AG08396 (cell line): ENCODE data around the gene CDH13.
A peak's percentile ranks its signal among the peaks of the same experiment; 100 is the strongest.

Source experiments
- DNase-seq: peaks from one replicate; pipeline ENCODE4 v3.0.0; 2012; ENCODE audit warnings: low spot score, mixed read lengths

Gene CDH13

GRCh38 chr16:83439412-83439811 is 812.6 kb downstream of the CDH13 start:
- DNase-seq = no peak

DNA sequence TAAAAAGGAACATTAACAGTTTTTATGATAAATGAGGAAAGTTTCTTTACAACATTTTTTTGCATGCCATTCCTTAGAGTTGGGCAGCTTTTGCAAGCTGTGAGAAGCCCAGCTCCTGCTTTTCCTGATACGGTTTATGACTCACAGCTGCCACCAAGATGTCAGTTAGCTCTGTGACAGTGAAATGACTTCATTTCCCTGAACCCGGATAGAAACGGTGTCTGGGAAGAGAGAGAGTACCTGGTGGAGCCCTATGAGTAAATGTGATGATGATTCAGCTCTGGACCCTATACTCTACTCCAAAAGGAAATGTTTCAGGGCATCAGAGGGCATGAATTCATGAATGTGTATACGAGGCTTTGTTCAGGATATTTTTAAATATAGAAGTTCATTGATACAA is 814.7 kb downstream of the CDH13 start:
- no peak for DNase-seq

DNA sequence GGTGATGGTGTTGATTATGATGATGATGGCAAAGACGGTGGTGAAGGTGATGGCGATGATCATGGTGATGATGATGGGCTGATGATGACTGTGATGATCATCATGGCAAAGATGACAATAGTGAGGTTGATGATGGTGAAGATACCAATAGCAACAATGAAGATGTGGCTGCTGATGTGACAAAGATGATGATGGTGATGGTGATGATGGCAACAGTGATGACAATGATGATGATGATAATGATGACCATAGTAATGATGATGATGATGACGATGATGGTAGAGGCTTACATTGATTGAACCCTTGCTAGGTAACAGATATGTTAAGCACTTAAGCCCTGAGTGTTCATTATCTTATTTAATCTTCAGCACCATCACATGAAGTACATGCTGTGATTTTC is 817.2 kb downstream of the CDH13 start:
- DNase-seq = no peak

- no peak for DNase-seq
Measured at GRCh38 chr16:83447560-83447959, 820.8 kb downstream of the CDH13 start.

DNA sequence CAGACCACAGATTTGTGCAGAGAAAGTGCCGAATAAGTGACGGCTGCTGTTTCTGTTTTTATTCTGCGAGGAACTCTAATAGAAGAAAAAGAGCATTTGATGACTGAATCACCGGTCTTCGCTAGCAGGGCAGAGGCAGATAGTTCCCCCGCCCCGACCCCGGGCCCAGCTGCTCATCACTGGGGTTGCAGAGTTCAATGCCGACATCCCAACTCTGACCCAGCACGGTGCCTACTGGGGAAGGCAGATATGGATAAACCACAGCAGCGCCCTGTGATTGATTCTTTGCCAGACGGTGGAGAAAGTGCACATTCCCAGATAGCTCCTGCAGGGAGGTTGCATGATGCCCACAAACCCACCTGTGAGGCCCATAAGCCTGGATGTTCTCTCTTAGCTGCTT is 823.1 kb downstream of the CDH13 start:
- DNase-seq = no peak

GRCh38 chr16:83453977-83454376 is 827.2 kb downstream of the CDH13 start:
- no peak for DNase-seq

DNA sequence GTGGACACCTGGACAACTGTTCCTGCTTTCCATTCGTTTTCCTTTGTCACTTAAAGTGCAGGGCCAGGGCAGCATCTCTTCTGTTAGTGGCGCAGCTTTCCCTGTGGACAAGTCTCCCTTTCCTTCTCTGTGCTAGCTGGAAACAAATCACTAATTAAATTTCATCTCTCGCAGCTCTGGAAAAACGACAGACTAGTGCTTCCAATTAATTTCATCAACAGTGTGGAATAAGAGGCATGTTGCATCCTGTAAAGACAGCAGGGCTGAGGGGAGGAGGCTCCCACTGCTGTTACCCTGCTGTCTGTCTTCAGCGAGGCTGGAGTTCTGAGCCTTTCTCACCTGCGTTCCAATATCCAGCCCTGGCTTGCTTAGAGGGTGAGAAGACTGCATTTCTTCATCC is 828.9 kb downstream of the CDH13 start:
- DNase-seq = no peak

DNA sequence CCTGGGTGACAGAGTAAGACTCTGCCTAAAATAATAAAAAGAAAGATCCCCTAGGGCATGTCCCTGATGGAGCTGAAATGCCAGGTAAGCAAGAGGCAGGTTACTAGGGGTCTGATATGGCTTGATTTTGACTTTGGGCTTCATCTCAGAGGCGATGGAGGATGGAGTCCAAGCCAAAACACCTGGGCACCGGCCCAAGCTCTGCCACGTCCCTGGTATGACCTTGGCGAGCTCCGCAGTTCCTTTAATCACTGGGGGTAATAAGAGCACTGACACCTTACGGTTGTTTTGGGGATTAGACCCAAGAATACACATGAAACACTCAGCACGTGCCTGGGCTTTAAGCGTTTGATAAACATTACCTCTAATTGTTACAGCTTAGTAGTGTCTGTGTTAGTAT is 830.2 kb downstream of the CDH13 start:
- no peak for DNase-seq

GRCh38 chr16:83458612-83459011 is 831.8 kb downstream of the CDH13 start:
- DNase-seq = peak; percentile 33

DNA sequence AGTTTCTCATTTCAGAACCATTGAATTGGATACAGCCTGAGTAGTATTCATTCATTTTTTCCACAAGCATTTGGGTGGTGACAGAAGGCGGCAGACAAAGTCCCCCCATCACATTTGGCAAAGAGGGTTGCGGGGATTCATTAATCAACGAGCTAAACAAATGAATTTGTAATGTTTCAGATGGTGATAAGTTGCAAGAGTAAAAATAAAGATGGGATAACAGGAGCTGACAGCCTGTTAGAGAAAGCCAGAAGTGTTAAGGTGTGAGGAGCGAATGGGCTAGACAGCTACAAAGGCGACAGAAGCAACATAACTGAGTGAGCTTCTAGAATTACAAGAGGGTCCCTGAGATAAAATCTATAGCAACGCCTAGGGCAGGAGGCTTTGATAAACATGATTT is 838.2 kb downstream of the CDH13 start:
- no peak for DNase-seq

DNA sequence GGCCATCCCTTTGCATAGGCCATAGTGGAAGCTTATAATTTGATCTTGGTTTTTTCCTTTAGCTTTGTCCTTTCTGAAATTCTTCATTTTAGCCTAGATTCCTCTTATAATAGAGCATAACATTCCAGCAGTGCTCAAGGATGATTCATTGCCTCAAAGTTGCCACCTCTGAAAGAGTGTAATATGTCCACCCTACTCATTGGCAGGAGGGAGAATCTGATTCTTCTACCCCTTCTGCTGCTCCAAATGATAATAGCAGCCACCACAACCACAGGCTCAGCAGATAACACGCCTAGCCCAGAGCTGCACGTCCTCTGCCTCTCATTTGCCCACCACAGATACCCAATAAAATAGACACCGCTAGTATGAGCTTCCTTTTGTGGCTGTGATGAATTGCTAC is 843.6 kb downstream of the CDH13 start:
- peak; percentile 18 for DNase-seq

- DNase-seq = no peak
Measured at GRCh38 chr16:83472776-83473501, 846.2 kb downstream of the CDH13 start.

GRCh38 chr16:83473926-83474650 is 847.3 kb downstream of the CDH13 start:
- no peak for DNase-seq

DNA sequence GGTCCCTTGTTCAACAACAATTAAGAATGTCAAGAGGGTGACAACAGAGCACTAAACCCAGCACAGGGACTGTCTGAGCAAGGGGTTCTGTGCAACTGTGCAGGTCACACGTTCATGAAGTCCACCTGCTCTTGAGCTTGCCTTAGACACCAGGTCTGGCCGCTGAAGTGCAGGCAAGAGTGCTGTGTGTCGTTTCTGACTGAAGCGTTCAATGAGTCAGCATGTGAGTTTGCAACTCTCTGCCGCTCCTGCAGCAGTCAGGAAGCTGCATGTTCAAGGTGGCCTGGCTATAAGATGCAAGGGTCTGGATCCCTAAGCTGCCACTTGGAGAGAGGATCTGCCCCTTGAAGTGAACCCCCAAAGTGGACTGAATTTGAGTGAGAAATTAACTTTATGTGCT is 848.3 kb downstream of the CDH13 start:
- no peak for DNase-seq

GRCh38 chr16:83481589-83481988 is 854.8 kb downstream of the CDH13 start:
- DNase-seq = no peak

DNA sequence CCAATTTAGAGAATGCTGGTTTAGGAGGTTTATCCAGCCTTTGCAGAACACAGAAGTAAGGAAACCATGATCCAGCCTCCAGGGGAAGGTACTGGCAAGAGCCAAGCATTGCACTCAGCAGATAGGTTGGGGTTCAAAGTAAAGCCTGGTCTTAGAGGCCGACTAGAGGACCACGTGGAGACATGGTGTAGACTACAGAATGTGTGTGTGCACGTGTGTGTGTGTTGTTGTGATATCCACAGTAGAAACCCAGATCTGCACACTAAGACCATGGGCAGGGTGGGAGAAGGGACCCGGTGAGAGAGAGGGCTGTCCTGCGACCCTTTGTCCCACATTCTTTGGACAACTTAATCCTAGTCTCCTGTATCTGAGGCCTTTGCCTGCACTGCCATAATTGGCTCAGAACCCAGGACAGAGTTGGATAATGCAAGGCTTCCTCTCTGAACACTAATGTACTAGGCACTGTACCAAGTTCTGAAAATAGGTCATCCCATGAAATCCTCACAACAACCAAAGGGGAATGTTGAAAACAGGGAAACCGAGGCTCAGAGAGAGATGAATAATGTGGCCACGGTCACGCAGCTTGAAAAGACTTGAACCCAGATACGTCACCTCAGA is 855.9 kb downstream of the CDH13 start:
- no peak for DNase-seq

DNA sequence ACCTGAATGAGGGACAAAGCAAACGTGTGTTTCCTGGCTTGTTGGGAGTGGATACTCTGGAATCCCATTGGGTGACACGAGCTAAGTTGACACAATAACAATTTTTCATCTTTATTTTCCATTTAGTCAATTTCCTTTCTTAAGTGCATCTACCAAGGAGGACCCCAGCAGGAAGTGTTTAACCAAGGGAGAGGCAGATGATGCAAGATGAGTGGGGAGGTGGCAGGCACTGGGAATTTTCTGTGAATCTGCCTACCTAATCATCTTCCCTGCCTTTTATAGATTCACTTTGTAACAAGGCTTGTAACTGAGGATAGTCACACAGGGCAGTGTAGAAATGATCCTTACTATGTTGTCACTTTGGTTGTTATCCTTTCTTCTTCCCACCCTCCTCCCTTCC is 863.3 kb downstream of the CDH13 start:
- DNase-seq = no peak

DNA sequence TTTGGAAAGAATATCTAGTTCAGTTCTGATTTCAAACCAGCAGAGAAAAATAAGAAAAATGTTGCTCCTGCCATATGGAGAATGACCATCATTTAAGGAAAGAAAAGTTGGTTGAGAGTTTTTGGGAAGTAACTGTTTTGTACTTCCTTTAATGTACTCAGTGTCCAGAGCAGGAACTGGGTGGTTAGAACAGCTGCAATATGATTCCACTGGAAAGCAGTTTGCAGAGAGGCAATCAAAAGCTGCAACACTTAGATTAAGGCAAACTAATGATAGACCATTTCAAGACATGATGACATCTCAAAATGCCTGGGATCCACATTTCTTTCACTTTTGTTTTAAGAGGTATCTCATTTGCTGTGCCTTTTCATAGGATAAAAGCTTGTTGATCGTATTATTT is 867.7 kb downstream of the CDH13 start:
- DNase-seq = no peak

- DNase-seq = no peak
Measured at GRCh38 chr16:83501481-83501880, 874.7 kb downstream of the CDH13 start.

- DNase-seq = no peak
Measured at GRCh38 chr16:83508295-83508694, 881.5 kb downstream of the CDH13 start.

- no peak for DNase-seq
Measured at GRCh38 chr16:83509316-83509715, 882.5 kb downstream of the CDH13 start.

- DNase-seq = no peak
Measured at GRCh38 chr16:83510906-83511305, 884.1 kb downstream of the CDH13 start.

DNA sequence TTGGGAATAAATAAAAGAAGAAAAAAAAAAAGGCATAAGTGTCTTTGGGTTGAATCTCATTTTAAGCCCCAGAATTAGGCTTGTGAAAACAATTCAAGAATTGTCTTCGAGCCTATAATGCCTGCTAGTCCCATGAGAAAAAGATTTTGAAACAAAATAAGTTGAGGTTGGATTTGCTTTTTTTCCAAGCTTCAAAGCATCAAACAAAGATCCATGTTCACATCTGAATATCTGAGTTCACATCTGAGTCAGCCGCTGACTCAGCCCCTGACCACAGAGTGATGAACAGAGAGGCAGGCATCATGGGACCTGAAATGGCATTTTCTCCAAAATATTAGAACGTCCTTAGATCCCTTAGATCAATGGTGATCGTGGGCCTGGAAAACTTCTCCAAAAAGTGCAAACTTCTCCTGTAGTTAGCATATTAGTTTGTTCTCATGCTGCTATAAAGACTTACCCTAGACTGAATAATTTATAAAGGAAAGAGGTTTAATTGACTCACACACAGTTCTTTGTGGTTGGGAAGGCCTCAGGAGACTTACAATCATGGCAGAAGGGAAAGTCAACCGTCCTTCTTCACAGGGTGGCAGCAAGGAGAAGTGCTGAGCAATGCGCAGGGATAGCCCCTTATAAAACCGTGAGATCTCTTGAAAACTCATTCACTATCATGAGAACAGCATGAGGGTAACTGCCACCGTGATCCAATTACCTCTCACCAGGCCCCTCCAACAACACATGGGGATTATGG is 886.4 kb downstream of the CDH13 start:
- peak; percentile 56 for DNase-seq
